ENCODE measurements around the gene REPIN1. TPM values are rescaled to one million over a fixed set of nuclear protein-coding genes. Genes with fewer than 3 reads are reported as not detected.
A peak's percentile ranks its signal among the peaks of the same experiment; 100 is the strongest.

REPIN1 gene
- total and polyA plus RNA-seq, 4 donors: 31.0 to 124 (median 87.9) TPM

GRCh38 chr7:150402671-150403321, 34.2 kb downstream of the REPIN1 start:
- H3K36me3 ChIP-seq (ENCODE audit: control insufficient read depth, insufficient read depth, low read length): peaks cover 30% of the 10 kb centered on the region
- no peak for DNase-seq (ENCODE audit: low read depth in 4 of 6, low spot score in 6 of 6)
- H3K27ac ChIP-seq (ENCODE audit: low read depth, low read length): peak overlapping the region; percentile 6
- 78% methylated on average over 10 of the region's 13 CpGs for WGBS (ENCODE audit: insufficient coverage)
- H3K4me3 ChIP-seq (ENCODE audit: low read depth, low read length): no peak overlapping the region
- no peaks in the 10 kb centered on the region for H3K9me3 ChIP-seq (ENCODE audit: control insufficient read depth, insufficient read depth, low read length)
- H3K27me3 ChIP-seq (ENCODE audit: control insufficient read depth, insufficient read depth, low read length): no peaks in the 10 kb centered on the region
- peaks cover 63% of the 10 kb centered on the region for H3K4me1 ChIP-seq (ENCODE audit: control insufficient read depth, insufficient read depth, low read length)

GRCh38 chr7:150403376-150404171, 35.0 kb downstream of the REPIN1 start:
- Histone ChIP-seq H3K9me3 (ENCODE audit: control insufficient read depth, insufficient read depth, low read length) (no peaks in the 10 kb centered on the region), H3K27me3 (ENCODE audit: control insufficient read depth, insufficient read depth, low read length) (no peaks in the 10 kb centered on the region), H3K4me3 (ENCODE audit: low read depth, low read length) (no peak overlapping the region), H3K36me3 (ENCODE audit: control insufficient read depth, insufficient read depth, low read length) (peaks cover 30% of the 10 kb centered on the region), H3K27ac (ENCODE audit: low read depth, low read length) (no peak overlapping the region), H3K4me1 (ENCODE audit: control insufficient read depth, insufficient read depth, low read length) (peaks cover 57% of the 10 kb centered on the region)
- DNase-seq (ENCODE audit: low read depth in 4 of 6, low spot score in 6 of 6): no peak
- 70% methylated on average over 9 of the region's 13 CpGs for WGBS (ENCODE audit: insufficient coverage)

GRCh38 chr7:150404172-150404804, 35.7 kb downstream of the REPIN1 start:
- Histone ChIP-seq H3K4me3 (ENCODE audit: low read depth, low read length) (peak overlapping the region; percentile 71), H3K27me3 (ENCODE audit: control insufficient read depth, insufficient read depth, low read length) (no peaks in the 10 kb centered on the region), H3K36me3 (ENCODE audit: control insufficient read depth, insufficient read depth, low read length) (peaks cover 29% of the 10 kb centered on the region), H3K9me3 (ENCODE audit: control insufficient read depth, insufficient read depth, low read length) (no peaks in the 10 kb centered on the region), H3K4me1 (ENCODE audit: control insufficient read depth, insufficient read depth, low read length) (peaks cover 53% of the 10 kb centered on the region), H3K27ac (ENCODE audit: low read depth, low read length) (peak overlapping the region; percentile 91)
- 52% methylated on average over 3 of the region's 16 CpGs for WGBS (ENCODE audit: insufficient coverage)
- no peak for DNase-seq (ENCODE audit: low read depth in 4 of 6, low spot score in 6 of 6)

- DNase-seq (ENCODE audit: low read depth in 4 of 6, low spot score in 6 of 6): peak in 5 of 6 donors; percentile 69 to 95 (median 79)
- peaks cover 47% of the 10 kb centered on the region for H3K4me1 ChIP-seq (ENCODE audit: control insufficient read depth, insufficient read depth, low read length)
- no peaks in the 10 kb centered on the region for H3K9me3 ChIP-seq (ENCODE audit: control insufficient read depth, insufficient read depth, low read length)
- H3K36me3 ChIP-seq (ENCODE audit: control insufficient read depth, insufficient read depth, low read length): peaks cover 32% of the 10 kb centered on the region
- H3K27ac ChIP-seq (ENCODE audit: low read depth, low read length): peak overlapping the region; percentile 91
- WGBS (ENCODE audit: insufficient coverage): under 1% methylated on average over 86 of the region's 86 CpGs
- H3K4me3 ChIP-seq (ENCODE audit: low read depth, low read length): peak overlapping the region; percentile 71
- H3K27me3 ChIP-seq (ENCODE audit: control insufficient read depth, insufficient read depth, low read length): no peaks in the 10 kb centered on the region
Observed at GRCh38 chr7:150404805-150405583, 36.4 kb downstream of the REPIN1 start.

GRCh38 chr7:150405584-150406311, 37.1 kb downstream of the REPIN1 start:
- Histone ChIP-seq H3K4me3 (ENCODE audit: low read depth, low read length) (peak overlapping the region; percentile 71), H3K9me3 (ENCODE audit: control insufficient read depth, insufficient read depth, low read length) (no peaks in the 10 kb centered on the region), H3K36me3 (ENCODE audit: control insufficient read depth, insufficient read depth, low read length) (peaks cover 37% of the 10 kb centered on the region), H3K27me3 (ENCODE audit: control insufficient read depth, insufficient read depth, low read length) (no peaks in the 10 kb centered on the region), H3K4me1 (ENCODE audit: control insufficient read depth, insufficient read depth, low read length) (peaks cover 49% of the 10 kb centered on the region), H3K27ac (ENCODE audit: low read depth, low read length) (peak overlapping the region; percentile 87)
- peak in 1 of 6 donors; percentile 43 for DNase-seq (ENCODE audit: low read depth in 4 of 6, low spot score in 6 of 6)
- WGBS (ENCODE audit: insufficient coverage): 5% methylated on average over 35 of the region's 35 CpGs

- H3K4me1 ChIP-seq (ENCODE audit: control insufficient read depth, insufficient read depth, low read length): peaks cover 54% of the 10 kb centered on the region
- no peaks in the 10 kb centered on the region for H3K27me3 ChIP-seq (ENCODE audit: control insufficient read depth, insufficient read depth, low read length)
- no peaks in the 10 kb centered on the region for H3K9me3 ChIP-seq (ENCODE audit: control insufficient read depth, insufficient read depth, low read length)
- 17% methylated on average over 2 of the region's 2 CpGs for WGBS (ENCODE audit: insufficient coverage)
- H3K4me3 ChIP-seq (ENCODE audit: low read depth, low read length): peak overlapping the region; percentile 71
- peak overlapping the region; percentile 87 for H3K27ac ChIP-seq (ENCODE audit: low read depth, low read length)
- DNase-seq (ENCODE audit: low read depth in 4 of 6, low spot score in 6 of 6): no peak
- peaks cover 38% of the 10 kb centered on the region for H3K36me3 ChIP-seq (ENCODE audit: control insufficient read depth, insufficient read depth, low read length)
Observed at GRCh38 chr7:150406312-150406566, 37.6 kb downstream of the REPIN1 start.

- H3K9me3 ChIP-seq (ENCODE audit: control insufficient read depth, insufficient read depth, low read length): no peaks in the 10 kb centered on the region
- WGBS (ENCODE audit: insufficient coverage): 51% methylated on average over 7 of the region's 10 CpGs
- no peaks in the 10 kb centered on the region for H3K27me3 ChIP-seq (ENCODE audit: control insufficient read depth, insufficient read depth, low read length)
- peaks cover 44% of the 10 kb centered on the region for H3K36me3 ChIP-seq (ENCODE audit: control insufficient read depth, insufficient read depth, low read length)
- H3K4me3 ChIP-seq (ENCODE audit: low read depth, low read length): no peak overlapping the region
- H3K27ac ChIP-seq (ENCODE audit: low read depth, low read length): peak overlapping the region; percentile 87
- H3K4me1 ChIP-seq (ENCODE audit: control insufficient read depth, insufficient read depth, low read length): peaks cover 59% of the 10 kb centered on the region
- peak in 1 of 6 donors; percentile 5 for DNase-seq (ENCODE audit: low read depth in 4 of 6, low spot score in 6 of 6)
Observed at GRCh38 chr7:150406567-150407421, 38.2 kb downstream of the REPIN1 start.

- 91% methylated on average over 84 of the region's 91 CpGs for WGBS (ENCODE audit: insufficient coverage)
- no peak for DNase-seq (ENCODE audit: low read depth in 4 of 6, low spot score in 6 of 6)
- H3K4me1 ChIP-seq (ENCODE audit: control insufficient read depth, insufficient read depth, low read length): peaks cover 50% of the 10 kb centered on the region
- no peaks in the 10 kb centered on the region for H3K9me3 ChIP-seq (ENCODE audit: control insufficient read depth, insufficient read depth, low read length)
- no peak overlapping the region for H3K4me3 ChIP-seq (ENCODE audit: low read depth, low read length)
- H3K27me3 ChIP-seq (ENCODE audit: control insufficient read depth, insufficient read depth, low read length): no peaks in the 10 kb centered on the region
- H3K27ac ChIP-seq (ENCODE audit: low read depth, low read length): no peak overlapping the region
- H3K36me3 ChIP-seq (ENCODE audit: control insufficient read depth, insufficient read depth, low read length): peaks cover 49% of the 10 kb centered on the region
Observed at GRCh38 chr7:150407588-150408392, 39.2 kb downstream of the REPIN1 start.

All from spinal cord (tissue), 10 donors.